Subcutaneous adipose tissue (tissue), 4 donors: ENCODE results near the gene MYO16. TPM values are rescaled to one million over a fixed set of nuclear protein-coding genes. Genes with fewer than 3 reads are reported as not detected.

Experiments used
- total RNA-seq, 4 donors: library from RNA; depleted of rRNA; stranded (reverse); fragments of >200 nt; gene quantifications; one replicate each; pipeline ENCODE4 v1.1.0, GENCODE V29; 2016
- TF ChIP-seq, protein P1 (sequence below): fragments of 450-650 bp; IDR thresholded peaks from one replicate; pipeline ENCODE4 v1.5.1; 2016; ENCODE audit warnings: low read depth, mild to moderate bottlenecking, control low read depth, antibody characterized with exemption, moderate library complexity

MYO16 gene
- total RNA-seq, 4 donors from 2014 or later, result 0.44 to 1.1 (median 0.58) TPM

- TF ChIP-seq, protein P1, sequence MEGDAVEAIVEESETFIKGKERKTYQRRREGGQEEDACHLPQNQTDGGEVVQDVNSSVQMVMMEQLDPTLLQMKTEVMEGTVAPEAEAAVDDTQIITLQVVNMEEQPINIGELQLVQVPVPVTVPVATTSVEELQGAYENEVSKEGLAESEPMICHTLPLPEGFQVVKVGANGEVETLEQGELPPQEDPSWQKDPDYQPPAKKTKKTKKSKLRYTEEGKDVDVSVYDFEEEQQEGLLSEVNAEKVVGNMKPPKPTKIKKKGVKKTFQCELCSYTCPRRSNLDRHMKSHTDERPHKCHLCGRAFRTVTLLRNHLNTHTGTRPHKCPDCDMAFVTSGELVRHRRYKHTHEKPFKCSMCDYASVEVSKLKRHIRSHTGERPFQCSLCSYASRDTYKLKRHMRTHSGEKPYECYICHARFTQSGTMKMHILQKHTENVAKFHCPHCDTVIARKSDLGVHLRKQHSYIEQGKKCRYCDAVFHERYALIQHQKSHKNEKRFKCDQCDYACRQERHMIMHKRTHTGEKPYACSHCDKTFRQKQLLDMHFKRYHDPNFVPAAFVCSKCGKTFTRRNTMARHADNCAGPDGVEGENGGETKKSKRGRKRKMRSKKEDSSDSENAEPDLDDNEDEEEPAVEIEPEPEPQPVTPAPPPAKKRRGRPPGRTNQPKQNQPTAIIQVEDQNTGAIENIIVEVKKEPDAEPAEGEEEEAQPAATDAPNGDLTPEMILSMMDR, result no peak
Measured at GRCh38 chr13:108700422-108701170, 71.2 kb downstream of the MYO16 start.

DNA sequence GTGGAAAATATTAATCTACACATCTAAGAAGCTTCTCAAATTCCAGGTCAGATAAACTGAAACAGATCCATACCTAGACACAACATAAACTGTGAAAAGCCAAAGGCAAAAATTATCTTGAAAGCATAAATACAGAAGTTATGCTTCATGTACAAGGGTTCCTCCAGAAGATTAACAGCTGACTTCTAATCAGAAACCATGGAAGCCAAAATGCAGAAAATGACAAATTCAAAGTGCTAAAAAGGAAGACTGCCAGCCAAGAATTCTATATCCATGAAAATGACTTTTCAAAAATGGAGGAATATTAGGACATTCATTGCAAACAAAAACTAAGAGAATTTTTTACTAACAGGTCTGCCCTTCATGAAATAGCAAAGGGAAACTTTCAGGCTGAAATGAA lies 72.8 kb downstream of the MYO16 start:
- TF ChIP-seq, protein P1, result no peak

DNA sequence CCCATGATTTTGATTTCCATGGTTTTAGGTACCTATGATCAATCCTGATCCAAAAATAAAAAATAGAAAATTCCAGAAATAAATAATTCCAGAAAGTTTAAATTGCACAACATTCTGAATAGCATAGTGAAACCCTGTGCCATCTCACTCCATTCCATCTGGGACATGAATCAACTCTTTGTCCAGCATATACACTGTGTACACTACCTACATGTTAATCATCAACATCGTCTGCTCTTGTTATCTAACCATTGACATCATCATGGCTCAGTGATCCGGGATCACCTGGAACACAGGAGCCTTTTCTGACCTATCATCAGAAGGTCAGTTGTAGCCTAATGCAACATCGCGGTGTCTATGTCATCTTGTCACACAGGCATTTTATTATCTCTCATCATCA lies 75.6 kb downstream of the MYO16 start:
- TF ChIP-seq, protein P1, result no peak

GRCh38 chr13:108707584-108707983 lies 78.2 kb downstream of the MYO16 start:
- TF ChIP-seq, protein P1, result no peak

DNA sequence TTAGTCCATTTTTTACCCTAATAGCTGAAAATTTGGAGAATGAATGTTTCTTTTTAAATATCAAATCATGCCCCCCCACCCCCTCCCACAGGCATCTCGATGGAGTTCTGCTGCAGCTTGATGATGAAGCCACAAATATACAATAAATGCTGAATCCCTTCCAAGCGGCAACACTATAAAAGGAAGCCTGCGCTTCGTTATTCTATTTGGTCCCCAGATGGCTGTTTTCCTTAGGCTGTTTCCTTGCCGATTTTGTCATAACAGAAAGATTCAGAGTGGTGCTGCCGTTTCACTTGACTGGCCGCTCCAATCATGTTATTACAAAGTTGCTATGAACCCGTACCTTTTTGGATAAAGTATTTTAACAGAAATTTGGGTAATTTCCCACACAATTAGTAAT lies 79.5 kb downstream of the MYO16 start:
- TF ChIP-seq, protein P1, result no peak

DNA sequence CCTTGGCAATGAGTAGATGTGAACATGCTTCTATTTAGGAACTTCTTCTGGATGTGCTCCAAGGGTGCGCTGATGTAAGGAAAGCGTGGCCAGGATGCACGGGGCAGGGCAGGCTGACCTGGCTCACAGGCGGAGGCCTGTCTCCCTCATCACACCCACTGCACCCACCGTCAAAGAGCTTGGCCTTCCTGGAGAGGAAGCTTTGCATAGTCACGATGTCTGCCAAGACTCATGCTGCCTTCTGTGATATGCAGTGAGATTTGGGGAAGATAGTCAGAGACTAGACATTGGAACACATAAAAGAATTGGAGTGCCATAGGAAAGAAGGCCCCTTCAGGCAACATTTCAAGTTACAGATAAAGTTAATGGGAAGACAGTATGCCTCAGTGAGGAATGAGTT lies 82.0 kb downstream of the MYO16 start:
- TF ChIP-seq, protein P1, result no peak

GRCh38 chr13:108725471-108725870 lies 96.1 kb downstream of the MYO16 start:
- TF ChIP-seq, protein P1, result no peak
